Retinal pigment epithelial cell (primary cell): ENCODE results near the gene ATP4A.

Experiments
- DNase-seq: peaks from one replicate; pipeline ENCODE4 v3.0.0-alpha.2; 2010; ENCODE audit warnings: low read depth
- H3K4me3 ChIP-seq: 2 replicates; pipeline ENCODE4 v1.5.1; 2011; ENCODE audit warnings: mild to moderate bottlenecking, low read length, control low read depth, moderate library complexity
- CTCF ChIP-seq: conservative IDR thresholded peaks from 2 replicates; pipeline ENCODE4 v1.5.1; 2011; ENCODE audit warnings: low read depth, low read length, control low read depth, inconsistent platforms

ATP4A gene

GRCh38 chr19:35565016-35565856 is 1.8 kb upstream of the ATP4A start:
- no peak overlapping the region for H3K4me3 ChIP-seq
- no peak for TF ChIP-seq CTCF
- no peak for DNase-seq

GRCh38 chr19:35562776-35563175 is 682 bp downstream of the ATP4A start:
- TF ChIP-seq CTCF: no peak
- no peak for DNase-seq
- no peak overlapping the region for H3K4me3 ChIP-seq

GRCh38 chr19:35562336-35562735 is 1.1 kb downstream of the ATP4A start:
- no peak for TF ChIP-seq CTCF
- no peak overlapping the region for H3K4me3 ChIP-seq

GRCh38 chr19:35561436-35561835 is 2.0 kb downstream of the ATP4A start:
- no peak for DNase-seq
- TF ChIP-seq CTCF: no peak

More at GRCh38 chr19:35562336-35562735, 1.1 kb downstream of the ATP4A start:
- no peak for DNase-seq

GRCh38 chr19:35560677-35561076 is 2.8 kb downstream of the ATP4A start:
- DNase-seq: no peak
- TF ChIP-seq CTCF: no peak
- H3K4me3 ChIP-seq: no peak overlapping the region

More at GRCh38 chr19:35561436-35561835, 2.0 kb downstream of the ATP4A start:
- H3K4me3 ChIP-seq: no peak overlapping the region

- TF ChIP-seq CTCF: no peak
- DNase-seq: no peak
- no peak overlapping the region for H3K4me3 ChIP-seq
Measured at GRCh38 chr19:35560271-35560670, 3.2 kb downstream of the ATP4A start.

- no peak overlapping the region for H3K4me3 ChIP-seq
- TF ChIP-seq CTCF: no peak
Measured at GRCh38 chr19:35559781-35560180, 3.7 kb downstream of the ATP4A start.

More at GRCh38 chr19:35559781-35560180, 3.7 kb downstream of the ATP4A start:
- no peak for DNase-seq
